Measurements from ENCODE around the gene NLRP1.

Gene NLRP1

GRCh38 chr17:5511401-5512225 is 72.7 kb downstream of the NLRP1 start:
- peak; percentile 62 for DNase-seq

- DNase-seq, result no peak
Observed at GRCh38 chr17:5510771-5511170, 73.5 kb downstream of the NLRP1 start.

GRCh38 chr17:5509482-5509881 is 74.8 kb downstream of the NLRP1 start:
- peak; percentile 68 for DNase-seq

- peak; percentile 43 for DNase-seq
Observed at GRCh38 chr17:5508810-5509209, 75.5 kb downstream of the NLRP1 start.

- no peak for DNase-seq
Observed at GRCh38 chr17:5506307-5506706, 78.0 kb downstream of the NLRP1 start.

GRCh38 chr17:5502552-5502951 is 81.8 kb downstream of the NLRP1 start:
- DNase-seq, result no peak

- no peak for DNase-seq
Observed at GRCh38 chr17:5501685-5502084, 82.6 kb downstream of the NLRP1 start.

GRCh38 chr17:5500589-5501391 is 83.5 kb downstream of the NLRP1 start:
- DNase-seq, result peak; percentile 89

- no peak for DNase-seq
Observed at GRCh38 chr17:5500247-5500588, 84.1 kb downstream of the NLRP1 start.

GRCh38 chr17:5499476-5500231 is 84.7 kb downstream of the NLRP1 start:
- DNase-seq, result no peak

- DNase-seq, result no peak
Observed at GRCh38 chr17:5492970-5493369, 91.3 kb downstream of the NLRP1 start.

GRCh38 chr17:5488752-5489151 is 95.6 kb downstream of the NLRP1 start:
- no peak for DNase-seq

- DNase-seq, result peak; percentile 100
Observed at GRCh38 chr17:5486206-5487124, 97.8 kb downstream of the NLRP1 start, which contains the start of gene MIS12. Gene MIS12, plus strand, starts transcription at chr17:5486566. Its CDS starts 2,297 bp downstream, at chr17:5488863.

GRCh38 chr17:5485270-5486205 is 98.8 kb downstream of the NLRP1 start, which contains the start of gene DERL2:
Gene DERL2, minus strand, starts transcription at chr17:5486178. Its CDS starts 17 bp downstream, at chr17:5486161.
- peak; percentile 48 for DNase-seq

- DNase-seq, result no peak
Observed at GRCh38 chr17:5481451-5481850, 102.9 kb downstream of the NLRP1 start.

GRCh38 chr17:5480962-5481361 is 103.3 kb downstream of the NLRP1 start:
- no peak for DNase-seq

- DNase-seq, result no peak
Observed at GRCh38 chr17:5478992-5479391, 105.3 kb downstream of the NLRP1 start.

GRCh38 chr17:5473906-5474305 is 110.4 kb downstream of the NLRP1 start:
- DNase-seq, result no peak

- no peak for DNase-seq
Observed at GRCh38 chr17:5472511-5472910, 111.8 kb downstream of the NLRP1 start.

GRCh38 chr17:5468075-5468473 is 116.2 kb downstream of the NLRP1 start:
- no peak for DNase-seq

GRCh38 chr17:5467416-5467815 is 116.9 kb downstream of the NLRP1 start:
- no peak for DNase-seq

Data from fibroblast of skin of right quadriceps (primary cell).